Liver (tissue), 5 donors: ENCODE results near the gene ZCCHC12. TPM values are rescaled to one million over a fixed set of nuclear protein-coding genes. Genes with fewer than 3 reads are reported as not detected.

ENCODE experiments used
- RXRA ChIP-seq, 2 donors: IDR thresholded peaks; 2 replicates each; pipeline ENCODE4 v1.6.1; 2017 to 2018; ENCODE audit warnings: antibody characterized with exemption in 2 of 2, mild to moderate bottlenecking in 1 of 2
- SP1 ChIP-seq: IDR thresholded peaks from 2 replicates; pipeline ENCODE4 v1.6.1; 2018; ENCODE audit warnings: antibody characterized with exemption, mild to moderate bottlenecking
- ZBTB33 ChIP-seq: IDR thresholded peaks from 2 replicates; pipeline ENCODE4 v1.6.1; 2016; ENCODE audit warnings: antibody characterized with exemption
- polyA plus RNA-seq, 2 donors: library from polyadenylated mRNA; stranded (reverse) in 1 of 2; unstranded in 1 of 2; fragments of 200-250 nt in 1 of 2; fragments of >200 nt in 1 of 2; fragmentation: Nextera tagmentation in 1 of 2; extraction: Ambion mirVana in 1 of 2; gene quantifications; one replicate each; pipeline versions ENCODE4 v1.2.1 to v1.2.3, GENCODE V29; 2013 to 2015
- total RNA-seq, 2 donors: library from RNA; depleted of rRNA; stranded (reverse); fragments of >200 nt; gene quantifications; one replicate each; pipeline ENCODE4 v1.2.3, GENCODE V29; 2014
- donor health status: healthy.
- donor health status: healthy.
- donor health status: healthy.

Gene ZCCHC12
- total and polyA plus RNA-seq, 4 donors, result not detected

GRCh38 chrX:118872102-118872566, 48.5 kb downstream of the ZCCHC12 start (continued):
- peak; percentile 62 for TF ChIP-seq ZBTB33
- TF ChIP-seq RXRA (IDR thresholded peaks at IDR 0.05), result peak; percentile 91
- TF ChIP-seq SP1, result peak; percentile 90

Other genes with a start within 250 kb of the ZCCHC12 start
- 100 to 1,000 TPM in 1 of 2 donors, 10 to 100 TPM in 1; 31.2 to 137 TPM for gene IL13RA1, start 96.2 kb upstream of the ZCCHC12 start, total RNA-seq
- gene IL13RA1, start 96.2 kb upstream of the ZCCHC12 start, polyA plus RNA-seq, result 10 to 100 TPM; 35.9 to 53.1 TPM
- 10 to 100 TPM in 1 of 2 donors, 1 to 10 TPM in 1; 6.7 to 26.7 TPM for gene LONRF3, start 150.8 kb downstream of the ZCCHC12 start, total RNA-seq
- gene LONRF3, start 150.8 kb downstream of the ZCCHC12 start, polyA plus RNA-seq, result 1 to 10 TPM; 2.0 to 4.8 TPM
- not detected for gene CT47C1, start 249.2 kb downstream of the ZCCHC12 start, total RNA-seq
- gene CT47C1, start 249.2 kb downstream of the ZCCHC12 start, polyA plus RNA-seq, result not detected